GM18951 (cell line): Measurements from ENCODE around the gene BEND4.

Experiments used
- POLR2A ChIP-seq: IDR thresholded peaks from 4 replicates; pipeline ENCODE4 v1.6.1; 2011; ENCODE audit warnings: mild to moderate bottlenecking; ENCODE audit not compliant: insufficient read length, insufficient read depth; ENCODE audit errors: extremely low read depth
- in situ Hi-C: fragments of 300-500 bp; cut with MboI; formaldehyde crosslinking; loops from one replicate; pipeline ENCODE4 v1.12.0; 2022; ENCODE audit warnings: low sequenced_read_pairs, mixed read lengths, inconsistent platforms; ENCODE audit not compliant: unreplicated experiment

The BEND4 gene

DNA sequence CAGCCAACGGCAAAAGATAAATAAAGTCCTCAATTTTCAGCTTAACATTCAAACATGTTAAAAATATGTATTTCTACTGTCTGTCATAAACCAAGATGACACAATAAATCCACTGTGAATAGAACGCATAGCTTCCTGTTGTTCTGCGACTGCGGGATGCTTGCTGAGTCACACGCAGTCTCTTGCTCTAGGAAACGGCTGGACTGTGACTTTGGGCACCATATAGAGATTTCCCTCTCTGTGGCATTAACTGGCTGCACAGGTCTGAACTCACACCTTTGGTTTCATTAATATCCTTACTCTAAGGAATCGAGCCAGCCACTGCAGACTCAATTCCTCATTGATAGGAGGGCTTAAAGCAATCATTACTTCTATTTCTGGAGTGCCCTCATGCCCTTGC, 8.4 kb downstream of the BEND4 start:
- TF ChIP-seq POLR2A = no peak
- in situ Hi-C loops = no loop called here

- no peak for TF ChIP-seq POLR2A
- in situ Hi-C loops = no loop called here
Observed at GRCh38 chr4:42142591-42142990, 9.9 kb downstream of the BEND4 start.

- no peak for TF ChIP-seq POLR2A
- in situ Hi-C loops = no loop called here
Observed at GRCh38 chr4:42136371-42136770, 16.1 kb downstream of the BEND4 start.

GRCh38 chr4:42133006-42133405, 19.4 kb downstream of the BEND4 start:
- in situ Hi-C loops = no loop called here
- TF ChIP-seq POLR2A = no peak

- TF ChIP-seq POLR2A = no peak
- in situ Hi-C loops = no loop called here
Observed at GRCh38 chr4:42132099-42132498, 20.4 kb downstream of the BEND4 start.

GRCh38 chr4:42123071-42123644, 29.3 kb downstream of the BEND4 start:
- in situ Hi-C loops = no loop called here
- TF ChIP-seq POLR2A = no peak

- TF ChIP-seq POLR2A = no peak
- in situ Hi-C loops = no loop called here
Observed at GRCh38 chr4:42122237-42122636, 30.2 kb downstream of the BEND4 start.

DNA sequence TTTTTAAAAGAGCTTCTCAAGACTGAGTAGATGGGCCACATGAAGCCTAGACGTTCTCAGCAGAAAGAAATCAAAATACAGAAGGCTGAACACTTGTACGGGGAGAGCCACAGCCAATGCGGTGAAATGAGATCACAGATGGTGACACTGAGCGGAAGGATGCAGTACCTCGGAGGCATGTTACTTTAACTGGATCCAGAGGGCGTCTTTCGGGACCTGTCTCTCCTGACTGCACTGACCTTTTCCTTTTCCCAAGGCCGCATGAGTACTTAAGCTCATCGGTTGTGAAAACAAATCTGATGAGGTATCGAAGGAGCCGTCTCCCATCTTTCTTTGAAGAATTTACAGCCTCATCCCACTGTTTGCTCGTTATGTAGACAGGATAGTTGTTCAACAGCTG, 32.6 kb downstream of the BEND4 start:
- TF ChIP-seq POLR2A = no peak
- in situ Hi-C loops = no loop called here

- TF ChIP-seq POLR2A = no peak
- in situ Hi-C loops = no loop called here
Observed at GRCh38 chr4:42112846-42113245, 39.6 kb downstream of the BEND4 start.

GRCh38 chr4:42104521-42104920, 47.9 kb downstream of the BEND4 start:
- no peak for TF ChIP-seq POLR2A
- in situ Hi-C loops = no loop called here

DNA sequence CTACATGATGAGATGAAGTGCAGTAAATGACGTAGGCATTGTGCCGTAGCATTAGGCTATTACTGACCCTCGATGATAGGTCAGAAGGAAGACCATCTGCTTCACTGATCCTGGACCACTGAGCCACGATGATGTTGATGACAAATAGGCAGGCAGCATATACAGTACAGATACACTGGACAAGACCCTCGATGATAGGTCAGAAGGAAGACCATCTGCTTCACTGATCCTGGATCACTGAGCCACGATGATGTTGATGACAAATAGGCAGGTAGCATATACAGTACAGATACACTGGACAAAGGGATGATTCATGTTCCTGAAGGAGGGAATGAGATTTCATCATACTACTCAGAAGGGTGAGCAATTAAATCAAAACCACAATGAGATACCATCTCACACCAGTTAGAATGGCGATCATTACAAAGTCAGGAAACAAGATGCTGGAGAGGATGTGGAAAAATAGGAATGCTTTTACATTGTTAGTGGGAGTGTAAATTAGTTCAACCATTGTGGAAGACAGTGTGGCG, 50.9 kb downstream of the BEND4 start:
- in situ Hi-C loops = no loop called here
- no peak for TF ChIP-seq POLR2A

GRCh38 chr4:42088386-42088785, 64.1 kb downstream of the BEND4 start:
- in situ Hi-C loops = no loop called here
- no peak for TF ChIP-seq POLR2A

DNA sequence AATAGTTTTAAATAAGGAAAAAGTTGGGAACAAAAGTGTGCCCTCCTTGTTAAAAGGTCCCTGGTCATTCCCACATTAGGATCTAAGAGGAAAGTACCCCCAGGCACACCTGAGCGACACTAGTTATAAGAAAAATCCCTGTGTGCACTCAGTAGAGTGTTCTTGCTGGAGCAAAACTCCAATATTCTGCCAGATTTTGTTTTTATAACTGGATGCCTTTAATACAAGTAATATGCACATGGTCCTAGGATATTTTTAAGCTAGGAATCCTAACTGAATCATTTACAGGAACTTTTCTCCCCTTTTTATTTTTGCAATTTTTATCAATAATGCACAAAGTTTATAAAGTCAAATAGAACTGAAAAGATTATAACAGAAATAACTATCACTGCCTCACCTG, 68.6 kb downstream of the BEND4 start:
- in situ Hi-C loops = no loop called here
- TF ChIP-seq POLR2A = no peak

GRCh38 chr4:42080306-42080705, 72.1 kb downstream of the BEND4 start:
- in situ Hi-C loops = no loop called here

More at GRCh38 chr4:42080306-42080705, 72.1 kb downstream of the BEND4 start:
- TF ChIP-seq POLR2A = no peak
